Loucy (cell line): ENCODE data around the gene NEK8.

Source experiments
- CTCF ChIP-seq: fragments of 200-600 bp; sonication (generic); conservative IDR thresholded peaks from 2 replicates; pipeline ENCODE4 v1.5.1; 2014; ENCODE audit warnings: mild to moderate bottlenecking, antibody characterized with exemption, low read length
- EZH2phosphoT487 ChIP-seq: fragments of 200-600 bp; IDR thresholded peaks from 2 replicates; pipeline ENCODE4 v1.6.1; 2018; ENCODE audit warnings: antibody characterized with exemption, mild to moderate bottlenecking, moderate library complexity, borderline replicate concordance

GRCh38 chr17:28685366-28685765 lies 43.2 kb upstream of the NEK8 start:
- TF ChIP-seq CTCF (no peak), EZH2phosphoT487 (no peak)
